ENCODE measurements around the gene RECQL5.

Gene RECQL5

GRCh38 chr17:75691371-75691791, 24.4 kb upstream of the RECQL5 start:
- ChIA-PET CTCF (no interaction called here), POLR2A (no interaction called here)
- DNase-seq (ENCODE audit: extremely low spot score) = no peak
- TF ChIP-seq ZNF384 (IDR thresholded peaks at IDR 0.05) (no peak), LEF1 (IDR thresholded peaks at IDR 0.05; ENCODE audit: borderline replicate concordance) (no peak), SP1 (IDR thresholded peaks at IDR 0.05) (no peak), NFRKB (IDR thresholded peaks at IDR 0.05) (no peak), FOXM1 (IDR thresholded peaks at IDR 0.05; ENCODE audit: borderline replicate concordance) (no peak), PKNOX1 (IDR thresholded peaks at IDR 0.05) (no peak), L3MBTL2 (conservative IDR thresholded peaks at IDR 0.05) (no peak), BHLHE40 (IDR thresholded peaks at IDR 0.05; ENCODE audit: borderline replicate concordance) (no peak), ARNT (IDR thresholded peaks at IDR 0.05) (no peak), FOXA1 (IDR thresholded peaks at IDR 0.05) (no peak), SUZ12 (IDR thresholded peaks at IDR 0.05) (no peak), HDGF (IDR thresholded peaks at IDR 0.05; ENCODE audit: borderline replicate concordance) (no peak), TARDBP (IDR thresholded peaks at IDR 0.05) (no peak), FOXK2 (IDR thresholded peaks at IDR 0.05) (no peak), CTBP1 (IDR thresholded peaks at IDR 0.05; ENCODE audit: borderline replicate concordance) (no peak), ELF4 (IDR thresholded peaks at IDR 0.05) (no peak)

GRCh38 chr17:75689441-75689873, 22.5 kb upstream of the RECQL5 start:
- POLR2A ChIA-PET = no interaction called here
- no peak for DNase-seq (ENCODE audit: extremely low spot score)

GRCh38 chr17:75688209-75688825, 21.4 kb upstream of the RECQL5 start:
- ChIA-PET POLR2A (no interaction called here), CTCF (interaction anchor here (2.1 kb wide), 1 partner anchor 60 kb away, joined by 10 read pairs; no protein-coding TSS in a partner anchor)
- no peak for DNase-seq (ENCODE audit: extremely low spot score)
- TF ChIP-seq L3MBTL2 (conservative IDR thresholded peaks at IDR 0.05) = no peak
- no peak for TF ChIP-seq FOXK2 (IDR thresholded peaks at IDR 0.05)
- TF ChIP-seq LEF1 (IDR thresholded peaks at IDR 0.05; ENCODE audit: borderline replicate concordance) = no peak
- no peak for TF ChIP-seq HDGF (IDR thresholded peaks at IDR 0.05; ENCODE audit: borderline replicate concordance)
- no peak for TF ChIP-seq TARDBP (IDR thresholded peaks at IDR 0.05)
- no peak for TF ChIP-seq SP1 (IDR thresholded peaks at IDR 0.05)
- no peak for TF ChIP-seq FOXA1 (IDR thresholded peaks at IDR 0.05)
- no peak for TF ChIP-seq FOXM1 (IDR thresholded peaks at IDR 0.05; ENCODE audit: borderline replicate concordance)
- TF ChIP-seq ARNT (IDR thresholded peaks at IDR 0.05) = no peak
- no peak for TF ChIP-seq SUZ12 (IDR thresholded peaks at IDR 0.05)
- TF ChIP-seq ZNF384 (IDR thresholded peaks at IDR 0.05) = no peak
- no peak for TF ChIP-seq ELF4 (IDR thresholded peaks at IDR 0.05)
- TF ChIP-seq CTBP1 (IDR thresholded peaks at IDR 0.05; ENCODE audit: borderline replicate concordance) = no peak
- TF ChIP-seq NFRKB (IDR thresholded peaks at IDR 0.05) = no peak
- TF ChIP-seq BHLHE40 (IDR thresholded peaks at IDR 0.05; ENCODE audit: borderline replicate concordance) = no peak
- no peak for TF ChIP-seq PKNOX1 (IDR thresholded peaks at IDR 0.05)

More at GRCh38 chr17:75689441-75689873, 22.5 kb upstream of the RECQL5 start:
- CTCF ChIA-PET = no interaction called here
- no peak for TF ChIP-seq FOXM1 (IDR thresholded peaks at IDR 0.05; ENCODE audit: borderline replicate concordance)
- no peak for TF ChIP-seq NFRKB (IDR thresholded peaks at IDR 0.05)
- no peak for TF ChIP-seq ZNF384 (IDR thresholded peaks at IDR 0.05)
- no peak for TF ChIP-seq SP1 (IDR thresholded peaks at IDR 0.05)
- TF ChIP-seq SUZ12 (IDR thresholded peaks at IDR 0.05) = no peak
- TF ChIP-seq ELF4 (IDR thresholded peaks at IDR 0.05) = no peak
- TF ChIP-seq CTBP1 (IDR thresholded peaks at IDR 0.05; ENCODE audit: borderline replicate concordance) = no peak
- no peak for TF ChIP-seq PKNOX1 (IDR thresholded peaks at IDR 0.05)
- TF ChIP-seq TARDBP (IDR thresholded peaks at IDR 0.05) = no peak
- TF ChIP-seq ARNT (IDR thresholded peaks at IDR 0.05) = no peak
- TF ChIP-seq LEF1 (IDR thresholded peaks at IDR 0.05; ENCODE audit: borderline replicate concordance) = no peak
- TF ChIP-seq HDGF (IDR thresholded peaks at IDR 0.05; ENCODE audit: borderline replicate concordance) = no peak
- no peak for TF ChIP-seq FOXA1 (IDR thresholded peaks at IDR 0.05)
- TF ChIP-seq FOXK2 (IDR thresholded peaks at IDR 0.05) = no peak
- TF ChIP-seq BHLHE40 (IDR thresholded peaks at IDR 0.05; ENCODE audit: borderline replicate concordance) = no peak
- TF ChIP-seq L3MBTL2 (conservative IDR thresholded peaks at IDR 0.05) = no peak

- TF ChIP-seq SUZ12 (IDR thresholded peaks at IDR 0.05) = no peak
- TF ChIP-seq ARNT (IDR thresholded peaks at IDR 0.05) = no peak
- no peak for TF ChIP-seq ELF4 (IDR thresholded peaks at IDR 0.05)
- TF ChIP-seq LEF1 (IDR thresholded peaks at IDR 0.05; ENCODE audit: borderline replicate concordance) = no peak
- no peak for TF ChIP-seq NFRKB (IDR thresholded peaks at IDR 0.05)
- TF ChIP-seq HDGF (IDR thresholded peaks at IDR 0.05; ENCODE audit: borderline replicate concordance) = no peak
- no peak for TF ChIP-seq PKNOX1 (IDR thresholded peaks at IDR 0.05)
- TF ChIP-seq L3MBTL2 (conservative IDR thresholded peaks at IDR 0.05) = no peak
- TF ChIP-seq SP1 (IDR thresholded peaks at IDR 0.05) = no peak
- TF ChIP-seq BHLHE40 (IDR thresholded peaks at IDR 0.05; ENCODE audit: borderline replicate concordance) = no peak
- TF ChIP-seq FOXA1 (IDR thresholded peaks at IDR 0.05) = no peak
- no peak for TF ChIP-seq FOXM1 (IDR thresholded peaks at IDR 0.05; ENCODE audit: borderline replicate concordance)
- no peak for TF ChIP-seq ZNF384 (IDR thresholded peaks at IDR 0.05)
- TF ChIP-seq FOXK2 (IDR thresholded peaks at IDR 0.05) = no peak
- no peak for TF ChIP-seq TARDBP (IDR thresholded peaks at IDR 0.05)
- TF ChIP-seq CTBP1 (IDR thresholded peaks at IDR 0.05; ENCODE audit: borderline replicate concordance) = no peak
- ChIA-PET POLR2A (interaction anchor here (1.2 kb wide), 1 partner anchor 94 kb away, joined by 3 read pairs; a partner anchor contains a TSS), CTCF (interaction anchor here (0.6 to 1.8 kb wide), 3 partner anchors 10 to 102 kb away, joined by 3 to 8 read pairs (median 4); no protein-coding TSS in a partner anchor)
- no peak for DNase-seq (ENCODE audit: extremely low spot score)
Measured at GRCh38 chr17:75685499-75685898, 18.5 kb upstream of the RECQL5 start.

Measured in HEK293T (cell line).